ENCODE results near the gene CASP8.
A peak's percentile ranks its signal among the peaks of the same experiment; 100 is the strongest.

CASP8 gene

DNA sequence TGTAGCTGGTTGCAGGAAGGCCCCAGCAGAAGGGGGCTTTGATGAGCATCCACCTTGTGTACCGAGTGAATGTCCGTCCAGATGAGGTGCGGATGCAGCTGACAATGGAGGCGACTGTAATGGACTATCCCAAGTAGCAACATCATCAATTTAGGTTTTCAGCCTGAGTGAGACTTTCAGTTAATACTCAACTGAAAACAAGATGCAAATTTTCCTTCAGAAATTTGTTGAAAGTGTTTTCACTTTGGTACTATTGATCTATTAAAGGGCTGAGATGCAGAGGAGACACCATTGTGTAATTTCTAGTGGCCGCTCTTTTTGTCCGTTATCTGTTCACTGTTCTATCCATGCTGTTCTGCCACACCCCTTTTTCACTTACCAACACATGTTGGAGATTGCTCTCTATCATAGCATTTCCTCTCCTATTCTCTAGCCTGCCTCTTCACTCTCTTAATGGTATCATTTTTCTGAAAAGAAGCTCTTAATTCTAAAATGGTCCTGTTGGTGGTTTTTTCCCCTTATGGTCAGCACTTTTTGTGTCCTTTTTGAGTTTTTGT lies 12.0 kb upstream of the CASP8 start:
- TF ChIP-seq POLR2A (IDR thresholded peaks at IDR 0.05; ENCODE audit: low read depth, low read length) (no peak), TAF1 (IDR thresholded peaks at IDR 0.05; ENCODE audit: borderline replicate concordance, low read depth, low read length) (no peak), POLR2AphosphoS5 (IDR thresholded peaks at IDR 0.05; ENCODE audit: low read depth, low read length) (no peak)
- no peak for DNase-seq (ENCODE audit: insufficient read length)
- FAIRE-seq, result peak; percentile 61

GRCh38 chr2:201249889-201250288 lies 10.4 kb upstream of the CASP8 start:
- TF ChIP-seq POLR2AphosphoS5 (IDR thresholded peaks at IDR 0.05; ENCODE audit: low read depth, low read length), result no peak
- FAIRE-seq (no peak), DNase-seq (ENCODE audit: insufficient read length) (no peak)

GRCh38 chr2:201250741-201251140 lies 9.6 kb upstream of the CASP8 start:
- DNase-seq (ENCODE audit: insufficient read length) (no peak), FAIRE-seq (no peak)
- TF ChIP-seq POLR2A (IDR thresholded peaks at IDR 0.05; ENCODE audit: low read depth, low read length) (no peak), TAF1 (IDR thresholded peaks at IDR 0.05; ENCODE audit: borderline replicate concordance, low read depth, low read length) (no peak), POLR2AphosphoS5 (IDR thresholded peaks at IDR 0.05; ENCODE audit: low read depth, low read length) (no peak)

GRCh38 chr2:201254081-201254730 lies 6.1 kb upstream of the CASP8 start:
- no peak for DNase-seq (ENCODE audit: insufficient read length)
- TF ChIP-seq POLR2AphosphoS5 (IDR thresholded peaks at IDR 0.05; ENCODE audit: low read depth, low read length), result no peak
- no peak for TF ChIP-seq POLR2A (IDR thresholded peaks at IDR 0.05; ENCODE audit: low read depth, low read length)
- TF ChIP-seq TAF1 (IDR thresholded peaks at IDR 0.05; ENCODE audit: borderline replicate concordance, low read depth, low read length), result no peak
- FAIRE-seq, result no peak

- DNase-seq (ENCODE audit: insufficient read length), result no peak
- TF ChIP-seq POLR2A (IDR thresholded peaks at IDR 0.05; ENCODE audit: low read depth, low read length) (no peak), POLR2AphosphoS5 (IDR thresholded peaks at IDR 0.05; ENCODE audit: low read depth, low read length) (no peak), TAF1 (IDR thresholded peaks at IDR 0.05; ENCODE audit: borderline replicate concordance, low read depth, low read length) (no peak)
- no peak for FAIRE-seq
Observed at GRCh38 chr2:201255408-201256033, 4.8 kb upstream of the CASP8 start.

DNA sequence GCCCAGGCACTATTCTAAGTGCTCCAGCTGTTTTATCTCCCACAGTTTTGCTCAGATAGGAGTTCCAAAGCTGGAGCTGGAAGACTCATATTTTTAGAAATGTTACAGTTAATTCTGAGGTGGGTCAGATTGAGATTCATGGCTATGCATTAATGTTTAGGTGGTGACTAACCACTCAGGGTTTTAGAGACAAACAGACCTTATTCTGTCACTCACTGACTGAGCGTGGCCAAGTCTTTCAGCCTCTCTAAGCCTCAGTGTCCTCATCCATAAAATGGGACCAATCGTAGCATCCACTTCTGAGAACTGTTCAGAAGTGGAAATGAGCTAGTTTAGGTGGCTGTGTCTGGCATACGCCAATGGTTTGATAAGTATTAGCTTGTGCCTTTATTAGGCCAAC lies 4.3 kb upstream of the CASP8 start:
- FAIRE-seq (no peak), DNase-seq (ENCODE audit: insufficient read length) (no peak)
- TF ChIP-seq POLR2A (IDR thresholded peaks at IDR 0.05; ENCODE audit: low read depth, low read length) (no peak), TAF1 (IDR thresholded peaks at IDR 0.05; ENCODE audit: borderline replicate concordance, low read depth, low read length) (no peak), POLR2AphosphoS5 (IDR thresholded peaks at IDR 0.05; ENCODE audit: low read depth, low read length) (no peak)

GRCh38 chr2:201257381-201257955 lies 2.9 kb upstream of the CASP8 start:
- no peak for FAIRE-seq
- no peak for TF ChIP-seq TAF1 (IDR thresholded peaks at IDR 0.05; ENCODE audit: borderline replicate concordance, low read depth, low read length)
- TF ChIP-seq POLR2A (IDR thresholded peaks at IDR 0.05; ENCODE audit: low read depth, low read length), result peak; percentile 25; the same call in 1 of the 2 replicates
- DNase-seq (ENCODE audit: insufficient read length), result peak; percentile 44

- TF ChIP-seq TAF1 (IDR thresholded peaks at IDR 0.05; ENCODE audit: borderline replicate concordance, low read depth, low read length) (peak; percentile 56; the same call in 1 of the 2 replicates), POLR2A (IDR thresholded peaks at IDR 0.05; ENCODE audit: low read depth, low read length) (peak; percentile 59), POLR2AphosphoS5 (IDR thresholded peaks at IDR 0.05; ENCODE audit: low read depth, low read length) (peak; percentile 53; the same call in 1 of the 2 replicates)
- FAIRE-seq, result peak; percentile 90
- DNase-seq (ENCODE audit: insufficient read length), result peak; percentile 54
Observed at GRCh38 chr2:201257956-201258665, 2.2 kb upstream of the CASP8 start.

DNA sequence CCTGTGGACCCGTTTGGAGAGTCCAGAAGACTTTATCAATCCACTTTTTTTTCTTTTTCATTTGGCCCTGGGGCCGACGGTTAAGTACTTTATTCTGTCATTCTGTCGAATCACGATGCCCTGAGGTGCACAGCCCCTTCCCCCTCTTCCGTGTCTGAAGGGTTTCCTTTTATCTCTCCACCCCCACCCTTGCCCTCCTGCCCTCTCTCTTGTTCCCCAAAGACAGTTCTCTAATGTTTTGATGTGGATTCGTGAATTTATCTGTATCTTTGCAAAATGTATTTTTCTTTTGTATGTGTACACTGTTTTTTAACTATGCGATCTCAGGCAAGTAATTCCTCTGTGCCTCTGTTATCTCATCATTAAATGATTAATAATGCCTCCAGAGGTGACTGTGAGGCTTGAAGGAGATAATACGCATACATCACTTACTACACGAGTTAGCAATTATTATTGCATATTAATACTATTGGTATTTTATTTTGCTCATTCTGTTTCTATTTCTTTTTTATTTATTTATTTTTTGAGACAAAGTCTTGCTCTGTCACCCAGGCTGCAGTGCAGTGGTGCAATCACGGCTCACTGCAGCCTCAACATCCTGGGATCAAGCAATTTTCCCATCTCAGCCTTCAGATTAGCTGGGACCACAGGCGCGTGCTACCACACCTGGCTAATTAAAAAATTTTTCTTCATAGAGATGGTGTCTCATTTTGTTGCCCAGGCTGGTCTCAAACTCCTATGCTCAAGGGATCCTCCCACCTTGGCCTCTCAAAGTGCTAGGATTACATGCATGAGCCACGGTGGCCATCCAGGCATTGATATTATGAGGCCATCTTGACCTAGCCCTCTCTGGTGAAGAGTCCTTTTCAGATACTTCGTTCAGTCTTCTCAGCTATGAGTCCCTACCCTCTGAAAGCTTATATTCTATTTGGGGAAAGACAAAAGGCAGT lies 1.4 kb upstream of the CASP8 start:
- DNase-seq (ENCODE audit: insufficient read length) (no peak), FAIRE-seq (peak; percentile 42)
- TF ChIP-seq TAF1 (IDR thresholded peaks at IDR 0.05; ENCODE audit: borderline replicate concordance, low read depth, low read length) (no peak), POLR2A (IDR thresholded peaks at IDR 0.05; ENCODE audit: low read depth, low read length) (no peak)

- peak; percentile 63 for FAIRE-seq
- no peak for DNase-seq (ENCODE audit: insufficient read length)
- TF ChIP-seq POLR2AphosphoS5 (IDR thresholded peaks at IDR 0.05; ENCODE audit: low read depth, low read length) (no peak), TAF1 (IDR thresholded peaks at IDR 0.05; ENCODE audit: borderline replicate concordance, low read depth, low read length) (no peak), POLR2A (IDR thresholded peaks at IDR 0.05; ENCODE audit: low read depth, low read length) (no peak)
Observed at GRCh38 chr2:201261471-201261870, 1.1 kb downstream of the CASP8 start.

All from GM12892 (cell line).